Fibroblast of the conjunctiva (primary cell): Measurements from ENCODE around the gene TOP1.

ENCODE experiments used
- DNase-seq: peaks from one replicate; pipeline ENCODE4 v3.0.0-alpha.2; 2010; ENCODE audit warnings: low read depth

The TOP1 gene

DNA sequence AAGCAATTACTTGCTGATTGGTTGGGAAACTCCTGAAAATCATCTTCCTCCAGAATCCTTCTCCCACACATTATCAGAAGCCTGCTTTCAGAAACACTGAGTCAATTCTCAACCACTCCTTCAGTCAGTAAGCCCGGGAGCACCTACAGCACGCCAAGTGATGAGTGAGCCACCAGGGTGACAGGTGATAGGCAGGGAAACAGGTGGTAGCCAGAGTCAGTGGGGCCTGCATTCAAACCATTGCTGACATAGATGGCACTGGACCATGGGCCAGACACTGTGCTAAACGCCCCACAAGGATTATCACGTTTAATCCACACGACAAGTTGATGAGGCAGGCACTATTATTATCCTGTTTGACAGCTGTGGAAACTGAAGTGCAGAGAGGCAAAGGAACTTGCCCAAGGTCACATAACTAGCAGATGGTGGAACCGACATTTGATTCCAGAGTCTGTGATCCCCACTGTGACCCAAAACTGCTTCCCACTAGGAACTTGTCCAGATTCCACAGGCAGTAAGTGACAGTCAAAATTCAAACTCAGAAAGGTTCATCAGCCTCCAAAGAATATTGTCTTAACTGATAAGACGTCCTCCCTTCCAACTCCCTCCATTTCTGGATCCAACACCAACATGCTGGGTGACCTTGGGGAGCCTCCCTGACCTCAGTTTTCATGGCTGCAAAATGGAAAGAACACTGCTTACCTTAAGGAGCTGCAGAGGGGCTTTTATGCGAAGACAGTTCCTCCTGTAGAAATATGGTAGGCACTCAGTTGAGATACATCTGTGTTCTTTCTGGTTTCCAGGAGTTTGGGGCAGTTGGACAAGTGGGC is 23.9 kb upstream of the TOP1 start:
- DNase-seq: no peak

DNA sequence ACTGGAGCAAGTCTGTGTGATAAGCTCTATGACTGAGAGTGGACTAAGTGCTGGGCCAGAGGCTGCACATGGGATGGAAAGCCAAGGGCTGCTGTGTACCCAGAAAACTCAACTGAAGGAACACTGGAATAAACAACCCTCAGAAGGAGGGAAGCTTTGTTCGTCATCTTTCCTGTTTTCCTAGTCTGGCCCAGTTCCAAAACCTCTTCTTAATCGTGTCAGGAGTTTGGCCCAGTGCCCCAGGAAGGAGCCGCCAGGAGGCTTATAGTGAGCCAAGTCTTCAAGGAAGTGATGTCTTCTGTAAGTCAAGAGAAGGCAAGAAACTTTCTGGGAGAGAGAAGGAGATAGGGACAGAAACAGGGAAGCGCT is 23.3 kb upstream of the TOP1 start:
- peak; percentile 91 for DNase-seq

DNA sequence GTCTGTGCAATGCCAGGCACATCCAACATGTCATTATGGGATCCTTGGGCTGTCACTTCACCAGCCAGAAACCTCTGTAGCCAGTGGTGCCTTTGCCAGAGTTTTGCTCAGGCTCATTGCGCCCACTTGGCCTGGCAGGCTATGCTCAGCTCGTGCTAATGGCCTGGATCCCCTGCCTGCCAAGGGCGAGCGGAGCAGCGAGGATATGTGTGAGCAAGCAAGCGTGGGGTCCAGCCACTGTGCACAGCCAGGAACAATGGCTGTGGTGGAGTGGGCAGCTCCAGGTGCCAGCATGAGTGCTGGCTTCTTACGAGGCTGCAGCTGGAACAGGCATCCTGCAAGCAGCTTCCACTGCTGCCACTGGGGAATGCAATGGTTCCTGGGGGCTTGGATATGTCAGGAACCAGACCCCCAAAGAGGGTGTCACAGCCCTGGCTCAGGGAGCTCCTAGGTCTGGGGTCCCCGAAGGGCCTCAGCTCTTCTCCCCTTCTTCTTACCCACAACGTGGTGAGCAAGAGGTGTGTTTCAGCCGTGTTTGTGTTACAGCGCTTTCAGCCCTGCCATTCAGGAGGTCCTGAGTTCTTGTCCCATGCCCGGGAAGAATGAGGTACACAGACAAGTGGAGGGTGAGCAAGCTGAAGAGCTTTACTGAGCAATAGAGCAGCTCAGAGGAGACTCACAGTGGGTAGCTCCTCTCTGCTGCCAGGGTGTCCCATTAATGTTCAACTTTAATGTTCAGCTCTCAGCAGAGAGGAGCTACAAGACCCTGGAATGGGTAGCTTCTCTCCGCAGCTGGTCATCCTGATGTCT is 22.3 kb upstream of the TOP1 start:
- no peak for DNase-seq

DNA sequence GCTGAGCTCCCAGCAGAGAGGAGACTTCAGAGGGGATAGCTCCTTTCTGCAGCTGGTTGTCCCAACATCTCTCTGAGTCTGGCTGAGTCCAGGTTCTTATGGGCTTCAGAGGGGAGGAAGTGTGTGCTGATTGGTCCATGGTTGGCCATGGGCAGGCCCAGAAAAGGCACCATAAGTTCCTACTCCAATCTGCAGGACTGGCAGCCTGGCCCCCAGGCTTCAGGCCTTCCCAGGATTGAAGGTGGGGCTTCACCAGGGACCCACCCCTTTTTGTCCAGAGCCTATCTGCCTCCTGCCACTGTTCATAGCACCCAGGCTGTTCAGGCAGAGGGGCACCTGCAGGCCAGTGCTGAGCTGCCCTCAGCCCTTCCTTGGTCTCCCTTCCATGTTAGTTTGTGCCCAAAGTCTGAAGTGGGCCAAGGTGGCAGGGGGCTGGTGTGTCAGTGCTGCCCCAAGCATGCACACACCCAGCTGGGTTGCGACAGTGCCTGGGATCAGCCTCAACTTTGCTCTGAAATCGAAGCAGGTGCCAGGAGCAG is 21.6 kb upstream of the TOP1 start:
- no peak for DNase-seq

DNA sequence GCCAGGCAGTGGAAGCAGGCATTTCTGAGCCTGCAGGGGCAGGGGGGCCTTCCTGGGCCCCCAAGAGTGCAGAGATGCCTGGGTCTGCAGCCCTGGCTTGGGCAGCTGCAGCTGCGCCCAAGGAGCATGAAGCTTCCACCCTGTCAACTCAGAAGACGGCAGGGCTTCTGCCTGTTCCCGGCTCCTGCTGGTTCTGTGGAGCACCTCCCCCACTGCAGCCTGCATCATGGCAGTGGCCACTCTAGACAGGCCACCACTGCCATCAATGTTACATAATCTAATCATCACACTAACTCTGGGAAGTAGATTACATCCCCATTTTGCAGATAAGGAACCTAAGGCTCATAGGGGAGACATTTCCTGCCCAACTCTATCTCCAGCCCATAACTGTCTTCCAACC is 21.1 kb upstream of the TOP1 start:
- DNase-seq: no peak

GRCh38 chr20:41009946-41010345 is 18.7 kb upstream of the TOP1 start:
- no peak for DNase-seq

DNA sequence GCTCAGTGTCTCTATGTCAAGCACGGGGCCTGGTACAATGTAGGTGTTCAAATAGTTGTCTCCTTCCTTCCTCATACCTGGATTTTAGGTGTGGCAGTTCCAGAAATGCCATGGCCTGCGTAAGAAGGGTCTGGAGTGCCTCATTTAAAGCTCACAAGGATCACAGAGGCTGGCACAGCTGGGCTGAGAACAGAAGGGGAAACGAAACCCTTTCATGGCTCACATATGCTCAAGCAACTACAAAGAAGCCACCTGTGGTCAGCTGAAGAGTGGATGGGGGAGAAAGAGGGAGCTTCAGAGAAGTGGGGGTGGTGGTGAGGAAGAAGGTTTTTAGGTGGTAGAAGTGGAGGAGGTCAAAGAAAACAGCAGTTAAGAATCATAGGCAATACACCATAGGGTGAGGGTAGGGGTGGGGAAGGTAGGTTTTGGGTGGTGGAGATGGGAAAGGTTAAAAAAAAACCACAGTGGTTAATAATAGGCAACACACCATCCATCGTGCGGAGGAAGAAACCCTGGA is 17.0 kb upstream of the TOP1 start:
- no peak for DNase-seq

DNA sequence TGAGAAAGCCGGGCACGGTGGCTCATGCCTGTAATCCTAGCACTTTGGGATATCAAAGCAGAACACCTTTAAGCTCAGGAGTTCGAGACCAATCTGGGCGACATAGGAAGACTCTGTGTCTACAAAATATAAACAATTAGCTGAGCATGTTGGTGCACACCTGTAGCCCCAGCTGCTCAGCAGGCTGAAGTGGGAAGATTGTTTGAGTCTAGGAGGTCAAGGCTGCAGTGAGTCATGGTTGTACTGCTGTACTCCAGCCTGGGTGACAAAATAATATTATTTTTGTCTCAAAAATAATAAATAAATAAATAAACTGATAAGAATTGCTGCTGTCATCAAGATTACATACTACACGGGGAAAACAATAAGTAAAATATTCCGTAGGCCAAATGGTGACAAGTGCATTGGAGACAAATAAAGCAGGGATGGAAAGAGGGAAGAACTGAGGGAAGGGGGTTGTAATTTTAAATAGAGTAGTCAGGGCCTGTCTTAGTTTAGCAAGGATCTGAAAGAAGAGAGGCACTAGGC is 14.0 kb upstream of the TOP1 start:
- no peak for DNase-seq

DNA sequence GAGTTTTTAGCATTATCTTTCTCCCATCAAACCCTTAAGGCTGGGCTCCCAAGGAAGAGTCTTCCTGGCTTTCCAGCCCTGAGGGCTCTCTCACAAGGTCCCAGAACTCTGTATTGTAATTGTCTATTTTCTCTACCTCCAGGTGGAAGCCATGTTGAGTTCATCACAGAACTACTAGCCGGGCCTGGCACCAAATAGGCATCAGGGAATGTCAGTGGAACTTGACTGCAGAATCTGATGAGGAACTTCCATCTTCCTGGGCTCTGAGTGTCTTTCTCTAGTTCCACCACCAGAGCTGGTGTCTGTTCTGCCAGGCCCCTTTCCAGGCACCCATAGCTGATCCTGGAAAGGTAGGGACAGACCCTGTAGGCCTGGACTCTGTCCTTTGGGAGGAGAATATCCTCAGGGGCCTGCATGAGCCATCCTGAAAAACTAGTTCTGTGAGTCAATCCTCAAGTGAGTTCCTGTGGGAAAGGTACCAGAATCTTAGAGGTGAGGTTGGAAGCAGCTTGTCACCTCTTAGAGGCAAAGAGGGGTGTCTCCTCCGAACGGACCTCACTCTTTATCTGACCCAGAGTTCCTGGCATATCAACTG is 11.1 kb upstream of the TOP1 start:
- no peak for DNase-seq

- no peak for DNase-seq
Observed at GRCh38 chr20:41018153-41018552, 10.5 kb upstream of the TOP1 start.

DNA sequence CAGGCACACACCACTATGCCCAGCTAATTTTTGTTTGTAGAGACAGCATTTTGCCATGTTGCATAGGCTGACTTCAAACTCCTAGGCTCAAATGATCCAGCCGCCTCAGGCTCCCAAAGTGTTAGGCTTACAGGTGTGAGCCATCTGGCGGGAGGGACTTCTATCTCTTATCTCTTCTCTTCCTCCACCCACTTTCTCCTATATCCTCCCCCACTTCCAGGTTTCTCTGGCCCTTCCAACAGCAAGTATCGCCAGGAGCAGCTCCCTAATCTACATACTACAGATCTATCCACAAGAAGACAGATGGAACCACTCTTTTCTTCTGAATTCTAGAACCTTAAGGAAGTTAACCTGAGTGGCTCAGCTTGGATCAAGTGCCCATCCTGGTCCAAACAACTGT is 5.1 kb upstream of the TOP1 start:
- DNase-seq: no peak

GRCh38 chr20:41027366-41027765 is 1.3 kb upstream of the TOP1 start:
- no peak for DNase-seq

- DNase-seq: no peak
Observed at GRCh38 chr20:41027872-41028358, 707 bp upstream of the TOP1 start.

- DNase-seq: no peak
Observed at GRCh38 chr20:41029150-41029901, 704 bp downstream of the TOP1 start.

GRCh38 chr20:41030061-41030460 is 1.4 kb downstream of the TOP1 start:
- DNase-seq: no peak

DNA sequence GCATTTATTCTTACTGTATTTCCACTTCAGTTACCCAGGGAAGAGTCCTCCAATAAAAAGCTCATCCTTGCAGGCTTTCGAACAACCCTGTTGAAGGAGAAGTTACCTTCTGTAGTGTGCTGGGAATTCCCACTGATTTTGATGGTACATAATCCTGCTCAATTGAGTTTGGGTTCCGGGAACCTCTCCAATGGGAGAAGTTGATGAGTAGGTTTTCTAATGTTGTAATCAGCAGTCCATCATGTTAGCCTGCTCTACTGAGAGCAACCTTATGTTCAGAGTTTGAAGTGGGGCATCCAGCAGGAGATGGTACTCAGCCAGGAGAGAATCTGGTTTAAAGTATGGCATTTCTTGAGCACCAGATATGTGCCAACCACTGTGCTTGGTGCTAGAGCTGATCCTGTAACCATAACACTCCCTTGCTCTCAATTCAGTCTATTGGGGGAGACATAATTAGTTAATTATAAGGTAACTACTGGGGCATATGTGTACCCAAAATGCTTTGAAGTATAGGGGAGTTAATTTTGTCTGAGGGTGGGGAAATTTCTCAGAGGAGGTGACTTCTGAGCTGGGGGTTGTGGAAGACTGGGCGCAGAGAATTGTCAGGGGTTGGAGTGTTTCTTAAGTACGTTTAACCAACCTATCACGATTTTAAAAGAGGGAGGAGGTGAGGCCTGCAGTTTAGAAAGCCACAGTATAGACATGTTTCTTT is 2.1 kb downstream of the TOP1 start:
- no peak for DNase-seq

GRCh38 chr20:41031243-41031619 is 2.6 kb downstream of the TOP1 start:
- no peak for DNase-seq

DNA sequence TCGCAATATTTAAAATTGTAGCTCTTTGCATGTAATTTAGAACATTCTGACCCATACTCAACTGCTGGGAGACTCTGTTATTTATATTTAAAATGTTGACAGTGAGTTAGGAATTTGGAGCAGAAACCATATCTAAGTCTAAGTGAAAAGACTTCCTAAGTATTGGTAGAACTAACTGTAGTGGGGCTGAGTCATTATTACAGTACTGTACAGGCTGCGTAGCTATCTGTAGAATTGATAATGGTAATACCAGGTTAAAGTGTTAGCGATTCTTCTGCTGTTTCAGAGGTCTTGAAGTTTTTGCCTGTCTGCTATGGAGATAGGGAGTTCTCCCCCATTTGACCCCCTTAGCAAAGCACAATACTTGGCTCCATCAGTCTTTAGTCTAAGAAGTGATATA is 3.6 kb downstream of the TOP1 start:
- DNase-seq: no peak

DNA sequence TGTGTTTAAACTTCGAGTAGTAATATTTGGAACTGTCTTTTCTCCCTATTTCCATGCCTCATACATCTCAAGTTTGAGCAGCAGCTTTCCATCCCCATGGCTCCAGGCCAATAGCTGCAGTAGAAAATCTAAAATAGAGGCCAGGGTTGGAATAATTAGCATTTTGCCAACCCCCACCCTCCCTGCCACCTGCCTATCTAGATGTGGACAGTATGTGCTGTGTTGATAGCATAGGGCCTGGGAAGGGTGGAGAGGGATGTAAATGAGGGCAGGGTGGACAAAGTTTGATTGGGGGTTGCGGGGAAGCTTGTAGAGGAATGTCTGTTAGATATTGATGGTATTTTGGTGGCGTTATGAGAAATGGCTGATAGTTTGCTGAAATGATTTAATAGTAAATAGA is 5.6 kb downstream of the TOP1 start:
- no peak for DNase-seq

DNA sequence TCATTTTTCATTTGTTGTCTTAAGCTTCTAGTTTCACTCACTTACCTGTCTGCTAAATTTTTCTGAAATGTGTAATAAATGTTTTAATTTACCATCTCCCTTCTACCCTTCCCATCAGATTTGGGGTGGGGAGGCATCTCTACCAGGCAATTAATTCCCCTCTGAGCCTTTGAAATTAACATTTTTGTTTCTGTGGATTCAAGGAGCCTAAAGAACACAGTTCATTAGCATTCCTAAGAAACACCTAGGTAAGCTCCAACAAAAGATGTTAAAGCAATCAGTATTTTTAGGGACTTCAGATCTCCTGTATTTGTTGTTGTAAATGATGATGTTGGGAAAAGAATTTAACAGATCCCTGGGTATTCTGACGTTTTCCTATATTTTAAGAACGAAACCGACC is 6.6 kb downstream of the TOP1 start:
- DNase-seq: no peak

- no peak for DNase-seq
Observed at GRCh38 chr20:41037179-41037578, 8.6 kb downstream of the TOP1 start.
